Stimulated activated CD8-positive, alpha-beta memory T cell treated with anti-CD3 and anti-CD28 coated beads, Interleukin-2, amount 100 ng/mL, for 48 hours (primary cell): ENCODE measurements around the gene GJA1.
"Not testable (repeated sequence)": the region's sequence is repeated elsewhere in the genome, so short reads cannot be mapped to it uniquely, and the experiment has no call there.

Source experiments
- DNase-seq, 2 donors: peaks; one replicate each; pipeline ENCODE4 v3.0.0-alpha.2; 2020; ENCODE audit warnings: low read depth in 2 of 2

The GJA1 gene

GRCh38 chr6:121436960-121437850 lies 1.8 kb downstream of the GJA1 start:
- peak in 1 of 2 donors; percentile 2 for DNase-seq

GRCh38 chr6:121437851-121438651 lies 2.6 kb downstream of the GJA1 start:
- DNase-seq: no peak

GRCh38 chr6:121438869-121439268 lies 3.4 kb downstream of the GJA1 start:
- DNase-seq: no peak

GRCh38 chr6:121439475-121439874 lies 4.0 kb downstream of the GJA1 start:
- DNase-seq: no peak

- no peak for DNase-seq
These were observed 4.5 kb downstream of the GJA1 start for GRCh38 chr6:121439926-121440325.

- DNase-seq: no peak
These were observed 6.0 kb downstream of the GJA1 start for GRCh38 chr6:121441477-121441876.

- DNase-seq: no peak
These were observed 7.1 kb downstream of the GJA1 start for GRCh38 chr6:121442576-121442975.

GRCh38 chr6:121443971-121444541 lies 8.6 kb downstream of the GJA1 start:
- DNase-seq: no peak

- DNase-seq: not testable (repeated sequence)
These were observed 11.3 kb downstream of the GJA1 start for GRCh38 chr6:121446705-121447104.

GRCh38 chr6:121447746-121448145 lies 12.3 kb downstream of the GJA1 start:
- not testable (repeated sequence) for DNase-seq

- not testable (repeated sequence) for DNase-seq
These were observed 13.1 kb downstream of the GJA1 start for GRCh38 chr6:121448528-121448927.

- DNase-seq: no peak
These were observed 13.9 kb downstream of the GJA1 start for GRCh38 chr6:121449331-121449730.

GRCh38 chr6:121450242-121450641 lies 14.8 kb downstream of the GJA1 start:
- no peak for DNase-seq

GRCh38 chr6:121451250-121451649 lies 15.8 kb downstream of the GJA1 start:
- DNase-seq: no peak

- DNase-seq: no peak
These were observed 17.7 kb downstream of the GJA1 start for GRCh38 chr6:121453191-121453590.

GRCh38 chr6:121460170-121460569 lies 24.7 kb downstream of the GJA1 start:
- no peak for DNase-seq

GRCh38 chr6:121463087-121463486 lies 27.6 kb downstream of the GJA1 start:
- DNase-seq: no peak

GRCh38 chr6:121465101-121465500 lies 29.7 kb downstream of the GJA1 start:
- DNase-seq: no peak

GRCh38 chr6:121479486-121480098 lies 44.1 kb downstream of the GJA1 start:
- no peak for DNase-seq

- no peak for DNase-seq
These were observed 44.8 kb downstream of the GJA1 start for GRCh38 chr6:121480099-121480713.

GRCh38 chr6:121482004-121482693 lies 46.7 kb downstream of the GJA1 start:
- no peak for DNase-seq
